ENCODE data around the gene POMT2.

DNA sequence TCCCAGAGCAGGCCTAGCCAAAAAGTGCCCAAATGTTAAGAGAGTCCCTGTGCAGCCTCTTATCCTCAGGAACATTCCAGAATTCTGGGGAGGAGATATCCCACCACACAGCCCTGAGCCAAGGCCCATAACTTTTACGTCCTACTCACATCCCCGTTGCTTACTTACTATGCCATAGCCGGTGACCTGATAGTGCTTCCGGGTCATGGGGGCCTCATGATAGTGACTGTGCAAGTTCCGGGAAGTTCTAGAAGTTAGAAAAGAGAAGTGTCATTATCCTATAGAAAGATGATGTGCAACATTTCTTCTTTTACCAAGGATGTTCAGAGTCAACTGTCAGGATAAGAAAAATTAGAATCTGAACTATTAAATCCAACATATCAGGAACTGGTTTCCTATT, 34.1 kb downstream of the POMT2 start:
- no peak for TF ChIP-seq CTCF (IDR thresholded peaks at IDR 0.05; ENCODE audit: low read length)
- no peak for TF ChIP-seq EZH2 (IDR thresholded peaks at IDR 0.05; ENCODE audit: borderline replicate concordance, low read length)
